GM12892 (cell line): ENCODE data around the gene SCOC. TPM values are rescaled to one million over a fixed set of nuclear protein-coding genes. Genes with fewer than 3 reads are reported as not detected.
A peak's percentile ranks its signal among the peaks of the same experiment; 100 is the strongest.

ENCODE experiments used
- DNase-seq: peaks from one replicate; pipeline ENCODE4 v3.0.0; 2011; ENCODE audit not compliant: insufficient read length
- FAIRE-seq: peaks from 2 replicates; lab custom pipeline; 2011; peaks lifted over from hg19 to GRCh38; lab: Jason Lieb, UNC
- POLR2A ChIP-seq: IDR thresholded peaks from 2 replicates; pipeline ENCODE4 v1.6.1; 2011; ENCODE audit warnings: low read depth, low read length, control low read depth
- POLR2AphosphoS5 ChIP-seq: IDR thresholded peaks from 2 replicates; pipeline ENCODE4 v1.6.1; 2011; ENCODE audit warnings: low read depth, low read length, control low read depth
- TAF1 ChIP-seq: IDR thresholded peaks from 2 replicates; pipeline ENCODE4 v1.6.1; 2011; ENCODE audit warnings: low read depth, mild to moderate bottlenecking, control low read depth, low read length, borderline replicate concordance
- polyA plus RNA-seq: library from polyadenylated mRNA; unstranded; fragments of >200 nt; gene quantifications from one replicate; pipeline ENCODE4 v1.2.1, GENCODE V29; 2012; ENCODE audit warnings: missing spikeins, inconsistent platforms; ENCODE audit not compliant: missing spikeins

The SCOC gene
- 60.1 TPM for polyA plus RNA-seq

DNA sequence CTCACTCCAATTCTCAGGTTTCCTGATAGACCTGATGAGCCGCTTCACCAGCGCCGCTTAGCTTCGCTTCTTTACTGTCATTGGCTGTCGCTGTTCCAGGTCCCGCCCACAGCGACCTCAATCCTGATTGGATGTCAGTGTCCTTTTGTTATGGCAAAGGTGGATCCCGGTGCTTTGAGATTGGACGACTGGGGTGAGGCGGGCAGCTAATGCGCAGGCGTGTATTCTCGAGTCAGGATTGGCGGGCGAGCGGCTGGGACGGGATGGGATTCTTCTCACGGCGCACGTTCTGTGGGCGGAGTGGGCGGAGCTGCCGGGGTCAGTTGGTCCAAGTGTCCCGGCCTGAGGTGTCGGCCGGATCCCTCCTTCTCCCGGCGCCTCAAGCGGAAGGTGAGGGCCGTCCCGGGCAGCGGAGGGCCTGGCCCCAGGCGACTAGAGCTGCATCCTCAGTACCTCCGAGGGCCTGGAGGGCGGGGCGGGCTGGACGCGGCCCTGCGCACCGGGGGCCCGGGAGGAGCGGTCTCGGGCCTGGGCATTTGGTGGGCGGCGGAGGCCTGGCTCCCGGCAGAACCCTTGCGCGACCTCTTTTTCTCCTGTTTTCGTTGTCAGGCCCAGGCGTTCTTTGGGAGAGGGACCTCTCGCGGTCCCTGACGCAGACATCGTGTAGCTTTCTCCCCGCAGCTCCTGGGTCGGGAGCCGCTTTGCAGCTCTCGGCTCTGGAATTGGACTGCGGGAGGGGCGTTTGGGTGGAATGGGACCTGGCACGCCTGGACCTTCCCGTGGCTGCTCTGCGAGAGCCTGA lies at the start of gene SCOC:
Gene SCOC (plus strand): TSS at position 319 of the 802 bp plus-strand sequence. CDS start 5,525 bp downstream, outside the sequence.
- TF ChIP-seq POLR2A (peak; percentile 67; the same call in 1 of the 2 replicates), TAF1 (0 out of 2 replicates have a peak, but pooled peaks have one; percentile 53), POLR2AphosphoS5 (peak; percentile 64)
- FAIRE-seq (peak; percentile 99), DNase-seq (peak; percentile 81)

DNA sequence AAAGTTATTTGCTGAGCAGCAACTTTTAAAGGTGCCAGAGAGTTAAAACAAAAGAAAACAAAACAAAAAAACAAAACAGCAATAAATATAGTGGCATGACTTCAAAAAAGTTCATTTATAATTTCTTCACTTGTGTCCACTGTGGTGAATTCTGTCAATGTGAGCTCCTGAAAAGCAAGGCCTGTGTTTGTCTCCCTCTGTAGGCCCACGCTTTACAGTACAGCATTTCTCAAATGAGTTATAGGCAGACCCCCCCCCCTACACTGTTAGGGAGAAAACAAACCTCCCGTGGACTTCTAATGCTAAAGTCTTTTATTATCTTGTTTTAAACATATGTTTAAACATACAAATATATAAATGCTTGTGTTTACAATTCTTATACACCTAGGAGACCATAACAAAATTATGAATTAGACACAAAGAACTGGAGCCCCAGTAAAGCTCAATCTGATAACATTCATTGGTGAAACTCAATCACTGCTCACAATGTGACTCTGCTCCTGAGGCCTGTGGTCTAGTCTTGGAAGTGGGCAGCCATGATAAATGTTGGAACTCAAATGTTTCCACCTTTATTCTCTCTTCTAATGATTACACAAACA lies 47.0 kb upstream of the SCOC start:
- no peak for DNase-seq
- TF ChIP-seq POLR2AphosphoS5 (no peak), TAF1 (no peak), POLR2A (no peak)
- no peak for FAIRE-seq

DNA sequence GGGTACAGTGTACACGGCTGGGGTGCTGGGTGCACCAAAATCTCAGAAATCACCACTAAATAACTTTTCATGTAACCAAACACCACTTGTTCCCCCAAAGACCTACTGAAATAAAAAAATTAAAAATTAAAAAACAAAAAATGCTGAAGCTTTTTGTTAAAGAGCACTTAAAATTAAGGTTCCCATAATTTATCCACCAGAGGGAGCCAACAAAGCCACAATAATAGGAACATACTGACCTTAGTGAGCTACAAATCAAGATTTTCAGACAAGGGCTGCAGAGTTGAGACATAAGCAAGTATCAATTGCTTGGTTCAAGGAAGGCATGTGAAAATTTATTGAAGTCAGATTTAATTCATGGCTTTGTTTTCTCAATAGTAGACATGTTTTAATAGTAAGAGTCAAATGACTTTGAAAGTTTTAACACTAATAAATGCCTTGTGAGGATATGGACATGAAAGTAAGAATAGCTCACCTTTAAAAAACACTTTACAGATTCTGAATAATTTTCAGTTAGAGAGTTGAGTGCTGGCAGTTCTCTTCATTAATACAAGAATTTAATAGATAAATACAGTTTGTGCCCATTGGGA lies 43.0 kb upstream of the SCOC start:
- no peak for DNase-seq
- TF ChIP-seq TAF1 = no peak
- no peak for TF ChIP-seq POLR2A
- TF ChIP-seq POLR2AphosphoS5 = no peak
- no peak for FAIRE-seq

DNA sequence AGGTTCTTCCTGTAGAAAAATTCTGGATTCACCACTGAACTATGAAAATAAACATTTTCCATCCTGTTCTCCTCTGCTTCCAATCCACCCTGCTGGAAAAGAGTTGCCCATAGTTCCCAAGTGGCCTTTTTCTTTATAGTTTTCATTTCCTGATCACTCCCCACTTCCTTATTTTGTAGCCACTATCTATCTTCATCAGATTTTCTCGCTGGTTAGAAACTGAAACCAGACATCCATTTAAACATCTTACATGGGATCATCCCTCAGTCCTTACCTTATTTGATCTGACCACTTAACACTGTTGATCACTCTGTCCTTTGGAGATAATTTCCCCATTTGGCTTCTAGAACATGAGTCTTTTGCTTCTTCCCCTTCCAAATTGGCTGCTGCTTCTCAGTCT lies 42.2 kb upstream of the SCOC start:
- FAIRE-seq (no peak), DNase-seq (no peak)
- TF ChIP-seq TAF1 (no peak), POLR2AphosphoS5 (no peak), POLR2A (no peak)

DNA sequence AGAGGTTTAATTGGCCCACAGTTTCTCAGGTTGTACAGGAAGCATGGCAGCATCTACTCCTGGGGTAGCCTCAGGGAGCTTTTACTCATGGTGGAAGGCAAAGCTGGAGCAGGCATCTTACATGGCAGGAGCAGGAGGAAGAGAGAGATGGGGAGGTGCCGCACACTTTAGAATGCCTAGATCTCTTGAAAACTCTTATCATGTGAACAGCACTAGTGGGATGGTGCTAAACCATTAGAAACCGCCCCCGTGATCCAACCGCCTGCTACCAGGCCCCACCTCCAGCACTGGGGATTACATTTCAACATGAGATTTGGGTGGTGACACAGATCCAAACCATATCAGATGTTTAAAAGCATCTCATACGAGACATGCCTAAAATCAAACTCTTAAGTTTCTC lies 41.6 kb upstream of the SCOC start:
- TF ChIP-seq POLR2A (no peak), TAF1 (no peak), POLR2AphosphoS5 (no peak)
- DNase-seq (no peak), FAIRE-seq (no peak)

DNA sequence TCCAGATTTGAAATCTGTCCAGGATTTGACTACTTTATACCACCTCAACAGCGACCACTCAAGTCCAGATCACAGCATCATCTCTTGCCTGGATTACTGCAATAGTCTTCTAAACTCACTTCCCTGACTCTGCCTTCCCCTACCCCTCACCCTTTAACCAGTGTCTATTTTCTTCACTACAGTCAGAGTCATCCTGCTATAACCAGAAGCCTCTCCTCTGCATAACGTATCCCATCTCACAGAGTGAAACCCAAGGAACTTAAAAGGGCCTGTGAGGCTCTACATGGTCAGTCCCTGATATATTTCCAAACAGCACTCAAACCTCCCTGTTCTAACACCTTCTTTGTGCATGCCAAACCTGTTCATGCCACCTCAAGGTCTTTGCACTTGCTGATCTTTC lies 40.7 kb upstream of the SCOC start:
- FAIRE-seq (no peak), DNase-seq (no peak)
- TF ChIP-seq TAF1 = no peak
- TF ChIP-seq POLR2A = no peak
- no peak for TF ChIP-seq POLR2AphosphoS5

DNA sequence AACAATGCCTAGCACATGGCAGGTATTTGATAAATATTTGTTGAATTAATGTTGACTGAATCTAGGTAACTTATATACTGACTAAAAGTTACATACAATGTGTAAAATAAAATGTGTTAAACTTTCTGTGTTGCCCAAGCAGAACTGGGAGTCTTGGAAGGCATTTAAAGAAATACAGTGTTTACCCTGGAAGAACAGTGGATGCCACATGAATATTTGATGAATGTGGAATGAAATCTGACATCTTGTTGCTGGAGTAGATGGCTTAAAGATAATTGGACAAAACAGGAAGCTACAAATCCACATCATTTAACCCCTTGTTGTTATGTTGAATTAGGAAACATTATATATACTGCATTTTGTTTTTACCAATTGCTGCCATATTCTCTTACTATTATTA lies 39.9 kb upstream of the SCOC start:
- TF ChIP-seq POLR2AphosphoS5 (no peak), TAF1 (no peak), POLR2A (no peak)
- DNase-seq (no peak), FAIRE-seq (no peak)

DNA sequence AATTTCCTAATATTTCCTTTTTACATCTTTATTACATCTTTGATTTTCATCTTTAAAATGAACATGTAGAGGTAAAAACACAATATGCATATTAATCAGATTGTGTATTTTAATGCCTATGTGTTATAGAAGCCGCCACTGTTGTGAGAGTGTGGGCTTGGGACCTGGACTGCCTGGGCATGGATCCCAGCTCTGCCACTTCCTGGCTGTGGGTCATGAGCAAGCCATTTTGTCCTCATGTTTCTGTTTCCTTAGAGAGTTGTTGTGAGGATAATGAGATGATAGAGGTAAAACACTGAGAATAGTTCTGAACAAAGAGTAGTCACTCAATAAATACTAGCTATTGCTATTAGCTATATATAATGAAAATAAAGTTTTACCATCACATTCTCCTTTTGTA lies 38.4 kb upstream of the SCOC start:
- TF ChIP-seq POLR2AphosphoS5 = no peak
- no peak for TF ChIP-seq TAF1
- TF ChIP-seq POLR2A = no peak
- FAIRE-seq = no peak

DNA sequence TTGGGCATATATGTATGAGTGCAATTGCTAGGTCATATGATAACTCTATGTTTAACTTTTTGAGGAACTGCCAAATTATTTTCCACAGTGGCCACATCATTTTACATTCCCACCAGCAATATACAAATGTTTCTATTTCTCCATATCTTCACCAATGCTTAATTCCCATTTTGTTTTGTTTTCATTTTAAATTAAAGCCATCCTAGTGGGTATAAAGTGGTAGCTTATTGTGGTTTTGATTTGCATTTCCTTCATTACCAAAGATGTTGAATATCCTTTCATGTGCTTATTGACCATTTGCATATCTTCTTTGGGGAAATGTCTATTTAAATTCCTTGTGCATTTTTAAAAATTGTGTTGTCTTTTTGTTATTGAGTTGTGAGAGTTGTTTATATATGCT lies 36.7 kb upstream of the SCOC start:
- TF ChIP-seq POLR2AphosphoS5 = no peak
- DNase-seq = no peak
- FAIRE-seq = no peak

More for the DNA sequence above, 38.4 kb upstream of the SCOC start:
- no peak for DNase-seq

DNA sequence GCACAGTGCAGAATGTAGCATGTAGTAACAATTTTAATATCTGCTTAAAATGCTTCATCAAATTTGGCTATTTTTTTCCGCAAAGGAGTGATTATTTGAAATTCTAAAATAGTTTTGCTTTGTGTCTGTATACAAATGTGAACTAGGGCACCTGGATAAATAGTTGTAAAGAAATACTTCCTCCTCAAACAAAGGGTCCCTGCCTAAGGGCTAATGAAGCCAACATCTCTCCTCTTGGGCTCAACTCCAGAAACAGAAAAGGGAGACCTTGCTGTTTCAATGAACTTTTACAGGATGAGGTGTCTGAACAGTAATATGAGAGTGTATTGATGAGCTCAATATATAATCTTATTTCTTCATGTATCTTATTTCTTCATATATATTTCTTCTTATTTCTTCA lies 30.8 kb upstream of the SCOC start:
- TF ChIP-seq POLR2AphosphoS5 (no peak), POLR2A (no peak), TAF1 (no peak)
- FAIRE-seq (no peak), DNase-seq (no peak)

DNA sequence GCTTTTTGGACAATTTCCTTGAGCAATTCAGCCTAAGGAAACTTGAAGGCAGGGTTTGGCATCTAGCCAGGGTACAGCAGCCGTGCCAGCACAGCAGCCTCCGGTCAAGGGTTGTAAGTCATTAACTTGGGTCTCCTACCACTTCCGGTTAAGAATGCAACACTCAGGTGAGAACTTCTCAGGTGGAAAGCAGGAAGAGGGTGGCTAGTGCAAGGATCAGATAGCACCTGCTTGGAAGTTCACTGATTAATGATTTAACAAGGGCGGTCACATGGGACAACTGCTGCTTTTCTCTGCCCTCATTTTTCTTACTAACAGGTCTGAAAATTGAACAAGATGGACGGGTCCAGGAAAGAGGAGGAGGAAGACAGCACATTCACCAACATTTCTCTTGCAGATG lies 30.1 kb upstream of the SCOC start:
- no peak for FAIRE-seq
- TF ChIP-seq POLR2AphosphoS5 (no peak), TAF1 (no peak), POLR2A (no peak)
- DNase-seq = no peak

DNA sequence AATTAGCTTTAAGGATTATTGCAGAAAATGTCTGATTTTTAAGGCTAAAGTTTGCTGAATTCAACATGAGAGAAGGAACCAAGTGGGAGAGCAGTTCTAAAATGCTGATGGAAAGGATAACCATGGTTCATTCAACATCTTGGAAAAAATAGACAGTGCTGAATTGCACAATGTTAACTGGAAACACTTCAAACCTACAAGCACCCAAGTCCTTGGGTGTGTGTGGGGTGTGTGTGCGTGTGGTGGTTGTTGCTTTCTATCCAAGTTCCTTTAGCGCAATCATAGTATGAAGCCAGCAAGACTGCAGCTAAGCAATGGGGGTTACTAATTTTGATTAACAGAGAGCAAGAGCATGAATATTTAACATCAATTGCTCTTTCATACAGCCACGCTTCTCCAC lies 29.3 kb upstream of the SCOC start:
- no peak for FAIRE-seq

More for the DNA sequence above, 29.3 kb upstream of the SCOC start:
- DNase-seq = no peak
- TF ChIP-seq TAF1 (no peak), POLR2AphosphoS5 (no peak), POLR2A (no peak)
